Natural killer cell (primary cell): ENCODE data around the gene CNIH1. TPM values are rescaled to one million over a fixed set of nuclear protein-coding genes. Genes with fewer than 3 reads are reported as not detected.
"Not testable (repeated sequence)": the region's sequence is repeated elsewhere in the genome, so short reads cannot be mapped to it uniquely, and the experiment has no call there.

Source experiments
- ATAC-seq, 3 donors: fragments of 150-1000 bp in 2 of 3; fragments of 200-7000 bp in 1 of 3; cut with Tn5 transposase; 1 replicate in 1 of 3; 2 replicates in 2 of 3; pipeline ENCODE4 v1.10.0; 2021; ENCODE audit warnings: mild to moderate bottlenecking in 2 of 3, moderate library complexity in 2 of 3
- DNase-seq, 2 donors: peaks; one replicate each; pipeline versions ENCODE4 v3.0.0 to v3.0.0-alpha.2; 2013 to 2021; ENCODE audit warnings: mixed read lengths in 1 of 2
- H3K27ac ChIP-seq: one replicate; pipeline ENCODE4 v1.5.1; 2013; ENCODE audit warnings: mild to moderate bottlenecking, low read length
- H3K27me3 ChIP-seq: one replicate; pipeline ENCODE4 v1.6.1; 2013; ENCODE audit warnings: low read length; ENCODE audit not compliant: control insufficient read depth, insufficient read depth
- H3K36me3 ChIP-seq: one replicate; pipeline ENCODE4 v1.6.1; 2013; ENCODE audit warnings: low read length; ENCODE audit not compliant: control insufficient read depth, insufficient read depth
- H3K4me1 ChIP-seq: one replicate; pipeline ENCODE4 v1.6.1; 2013; ENCODE audit warnings: low read length; ENCODE audit not compliant: control insufficient read depth, insufficient read depth
- H3K4me3 ChIP-seq: one replicate; pipeline ENCODE4 v1.5.1; 2013; ENCODE audit warnings: low read length
- H3K9me3 ChIP-seq: one replicate; pipeline ENCODE4 v1.6.1; 2013; ENCODE audit warnings: low read length; ENCODE audit not compliant: control insufficient read depth, insufficient read depth
- H3K27ac Mint-ChIP-seq, 2 donors: one replicate each; pipeline ENCODE4 v1.8.0; 2022; ENCODE audit warnings: mild to moderate bottlenecking in 2 of 2, mixed read lengths in 2 of 2, moderate library complexity in 1 of 2
- H3K27me3 Mint-ChIP-seq, 2 donors: one replicate each; pipeline ENCODE4 v1.8.0; 2022; ENCODE audit warnings: low read depth in 2 of 2, mixed read lengths in 2 of 2
- H3K36me3 Mint-ChIP-seq: one replicate; pipeline ENCODE4 v1.8.0; 2022; ENCODE audit warnings: mixed read lengths
- H3K4me1 Mint-ChIP-seq, 2 donors: one replicate each; pipeline ENCODE4 v1.8.0; 2022; ENCODE audit warnings: mixed read lengths in 2 of 2
- H3K4me3 Mint-ChIP-seq: one replicate; pipeline ENCODE4 v1.8.0; 2022; ENCODE audit warnings: mild to moderate bottlenecking, moderate library complexity, mixed read lengths
- H3K9me3 Mint-ChIP-seq, 2 donors: one replicate each; pipeline ENCODE4 v1.8.0; 2022; ENCODE audit warnings: mixed read lengths in 2 of 2
- CTCF ChIP-seq: fragments of 200-600 bp; IDR thresholded peaks from one replicate; pipeline ENCODE4 v1.8.0; 2022; ENCODE audit warnings: antibody characterized with exemption
- WGBS: methylation state at CpG from one replicate; pipeline ENCODE4 v1.1.7; 2013; ENCODE audit warnings: missing lambda C conversion rate; ENCODE audit not compliant: insufficient coverage; 5-methylcytosine and 5-hydroxymethylcytosine counted together
- intact Hi-C: fragments of 100-400 bp; cut with micrococcal nuclease; formaldehyde crosslinking; loops from one replicate; pipeline ENCODE4 v1.14.2; 2022
- total RNA-seq, 4 donors: library from RNA; stranded (reverse); fragments of 120-200 nt in 1 of 4; gene quantifications; one replicate each; pipeline versions ENCODE4 v1.2.3 to v1.2.4, GENCODE V29; 2013 to 2022

CNIH1 gene
- total RNA-seq, 3 donors from 2014 or later (not counting 1 experiment from before 2014, with no cell fraction given): 20.4 to 30.9 (median 25.7) TPM

DNA sequence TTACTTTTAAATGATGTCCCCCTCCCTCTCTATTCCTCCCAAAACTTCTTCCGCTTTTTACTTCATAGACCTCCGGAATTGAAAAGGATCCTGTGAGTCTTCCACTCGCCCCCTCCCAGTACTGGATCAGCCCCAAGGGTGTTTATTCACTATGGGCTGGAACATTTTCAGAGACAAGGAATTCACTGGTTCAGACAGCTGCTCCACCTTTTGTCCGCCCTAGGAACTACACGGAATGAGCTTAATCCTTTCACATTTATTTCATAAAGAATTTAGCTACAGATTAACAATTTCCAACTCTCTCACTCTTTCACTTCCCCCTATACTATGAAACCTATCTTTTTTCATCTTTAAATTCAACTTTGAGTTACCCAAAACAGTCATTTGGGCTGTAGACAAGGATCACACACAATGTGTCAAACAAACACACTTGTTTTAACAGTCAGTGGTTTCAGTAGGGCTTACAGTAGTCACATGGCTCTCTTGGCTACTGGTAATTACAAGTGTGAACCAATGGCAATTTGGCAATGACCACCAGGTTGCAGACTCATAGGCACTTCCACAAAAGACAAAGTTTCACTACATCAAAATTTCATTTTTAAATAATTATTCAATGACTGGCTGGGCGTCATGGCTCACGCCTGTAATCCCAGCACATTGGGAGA, 20.6 kb downstream of the CNIH1 start:
- peaks cover 0 to 8% of the 10 kb centered on the region in 2 donors for H3K4me1 Mint-ChIP-seq
- intact Hi-C loops: no loop called here

DNA sequence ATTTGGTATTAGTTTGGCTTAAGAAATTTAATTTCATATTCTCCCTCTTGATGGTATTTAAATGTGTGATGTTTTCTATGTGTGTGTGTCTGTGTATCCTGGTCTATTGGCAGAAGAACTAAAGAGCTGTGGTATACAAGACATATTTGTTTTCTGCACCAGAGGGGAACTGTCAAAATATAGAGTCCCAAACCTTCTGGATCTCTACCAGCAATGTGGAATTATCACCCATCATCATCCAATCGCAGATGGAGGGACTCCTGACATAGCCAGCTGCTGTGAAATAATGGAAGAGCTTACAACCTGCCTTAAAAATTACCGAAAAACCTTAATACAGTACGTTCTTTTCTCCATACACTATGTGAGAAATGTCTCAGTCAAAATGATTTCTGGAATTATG, 29.8 kb downstream of the CNIH1 start:
- no peak for DNase-seq
- Mint-ChIP-seq H3K27me3 (no peaks in the 10 kb centered on the region), H3K4me3 (no peak overlapping the region), H3K9me3 (no peaks in the 10 kb centered on the region), H3K4me1 (no peaks in the 10 kb centered on the region), H3K36me3 (no peaks in the 10 kb centered on the region), H3K27ac (no peak overlapping the region)
- Histone ChIP-seq H3K9me3 (no peaks in the 10 kb centered on the region), H3K4me3 (no peak overlapping the region), H3K27ac (no peak overlapping the region), H3K27me3 (no peaks in the 10 kb centered on the region), H3K36me3 (no peaks in the 10 kb centered on the region), H3K4me1 (no peaks in the 10 kb centered on the region)
- no peak for ATAC-seq
- TF ChIP-seq CTCF: no peak
- WGBS: 100% methylated on average over 1 of the region's 3 CpGs
- intact Hi-C loops: no loop called here

More for the DNA sequence above, 20.6 kb downstream of the CNIH1 start:
- TF ChIP-seq CTCF: no peak
- Mint-ChIP-seq H3K27ac (peak overlapping the region in 1 of 2 donors; percentile 21), H3K9me3 (no peaks in the 10 kb centered on the region), H3K27me3 (no peaks in the 10 kb centered on the region), H3K4me3 (no peak overlapping the region), H3K36me3 (no peaks in the 10 kb centered on the region)
- 78% methylated on average over 7 of the region's 7 CpGs for WGBS
- Histone ChIP-seq H3K9me3 (no peaks in the 10 kb centered on the region), H3K27me3 (no peaks in the 10 kb centered on the region), H3K36me3 (peaks cover 5% of the 10 kb centered on the region), H3K4me1 (no peaks in the 10 kb centered on the region), H3K27ac (no peak overlapping the region), H3K4me3 (no peak overlapping the region)
- DNase-seq (peak in 1 of 2 donors; percentile 44), ATAC-seq (no peak)

DNA sequence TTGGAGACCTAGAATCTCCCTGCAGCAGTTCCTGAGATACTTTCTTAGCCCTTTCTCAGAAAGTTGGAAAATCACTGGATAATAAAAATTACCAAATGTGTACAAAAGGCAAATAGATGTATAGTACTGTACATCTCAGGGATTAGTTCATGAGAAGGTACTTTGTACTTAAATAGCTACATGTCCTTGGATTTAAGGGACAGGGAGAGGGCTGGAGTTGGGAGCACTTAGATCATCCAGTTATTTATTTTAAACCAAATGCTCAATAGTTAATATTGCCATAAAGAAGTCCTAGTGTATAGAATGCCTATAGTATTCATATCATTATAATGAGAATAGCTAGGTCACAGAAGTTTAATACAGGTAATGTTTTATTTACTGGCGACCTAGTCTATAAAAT, 31.0 kb downstream of the CNIH1 start:
- H3K36me3 Mint-ChIP-seq: no peaks in the 10 kb centered on the region
- no peak for TF ChIP-seq CTCF
- no peaks in the 10 kb centered on the region for H3K9me3 Mint-ChIP-seq
- H3K4me3 Mint-ChIP-seq: no peak overlapping the region
- no peaks in the 10 kb centered on the region for H3K4me1 Mint-ChIP-seq
- Histone ChIP-seq H3K36me3 (no peaks in the 10 kb centered on the region), H3K27me3 (no peaks in the 10 kb centered on the region), H3K4me3 (no peak overlapping the region), H3K27ac (no peak overlapping the region), H3K9me3 (no peaks in the 10 kb centered on the region), H3K4me1 (no peaks in the 10 kb centered on the region)
- no peak overlapping the region for H3K27ac Mint-ChIP-seq
- DNase-seq (no peak), ATAC-seq (no peak)
- WGBS: no CpG with 5 or more reads among the region's 1 CpG
- no peaks in the 10 kb centered on the region for H3K27me3 Mint-ChIP-seq
- intact Hi-C loops: no loop called here

DNA sequence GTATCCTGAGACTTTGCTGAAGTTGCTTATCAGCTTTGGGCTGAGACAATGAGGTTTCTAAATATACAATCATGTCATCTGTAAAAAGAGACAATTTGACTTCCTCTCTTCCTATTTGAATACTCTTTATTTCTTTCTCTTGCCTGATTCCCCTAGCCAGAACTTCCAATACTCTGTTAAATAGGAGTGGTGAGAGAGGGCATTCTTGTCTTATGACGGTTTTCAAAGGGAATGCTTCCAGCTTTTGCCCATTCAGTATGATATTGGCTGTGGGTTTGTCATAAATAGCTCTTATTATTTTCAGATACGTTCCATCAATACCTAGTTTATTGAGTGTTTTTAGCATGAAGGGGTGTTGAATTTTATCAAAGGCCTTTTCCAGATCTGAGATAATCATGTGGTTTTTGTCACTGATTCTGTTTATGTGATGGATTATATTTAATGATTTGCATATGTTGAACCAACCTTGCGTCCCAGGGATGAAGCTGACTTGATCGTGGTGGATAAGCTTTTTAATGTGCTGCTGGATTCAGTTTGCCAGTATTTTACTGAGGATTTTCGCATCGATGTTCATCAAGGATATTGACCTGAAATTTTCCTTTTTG, 37.7 kb downstream of the CNIH1 start:
- H3K27me3 Mint-ChIP-seq, H3K27ac Mint-ChIP-seq, H3K36me3 ChIP-seq, H3K36me3 Mint-ChIP-seq, H3K4me3 ChIP-seq, H3K27ac ChIP-seq, ATAC-seq, H3K4me1 Mint-ChIP-seq, DNase-seq, H3K4me3 Mint-ChIP-seq, intact Hi-C loops, H3K27me3 ChIP-seq, H3K9me3 Mint-ChIP-seq, H3K4me1 ChIP-seq, H3K9me3 ChIP-seq: not testable (repeated sequence)
- WGBS: 93% methylated on average over 4 of the region's 6 CpGs
